Femur (tissue), 1 donor: ENCODE data around the gene ZNF579.
"Not testable (repeated sequence)": the region's sequence is repeated elsewhere in the genome, so short reads cannot be mapped to it uniquely, and the experiment has no call there.

Experiments used
- DNase-seq: peaks from one replicate; pipeline ENCODE4 v3.0.0-alpha.2; 2017

Gene ZNF579

DNA sequence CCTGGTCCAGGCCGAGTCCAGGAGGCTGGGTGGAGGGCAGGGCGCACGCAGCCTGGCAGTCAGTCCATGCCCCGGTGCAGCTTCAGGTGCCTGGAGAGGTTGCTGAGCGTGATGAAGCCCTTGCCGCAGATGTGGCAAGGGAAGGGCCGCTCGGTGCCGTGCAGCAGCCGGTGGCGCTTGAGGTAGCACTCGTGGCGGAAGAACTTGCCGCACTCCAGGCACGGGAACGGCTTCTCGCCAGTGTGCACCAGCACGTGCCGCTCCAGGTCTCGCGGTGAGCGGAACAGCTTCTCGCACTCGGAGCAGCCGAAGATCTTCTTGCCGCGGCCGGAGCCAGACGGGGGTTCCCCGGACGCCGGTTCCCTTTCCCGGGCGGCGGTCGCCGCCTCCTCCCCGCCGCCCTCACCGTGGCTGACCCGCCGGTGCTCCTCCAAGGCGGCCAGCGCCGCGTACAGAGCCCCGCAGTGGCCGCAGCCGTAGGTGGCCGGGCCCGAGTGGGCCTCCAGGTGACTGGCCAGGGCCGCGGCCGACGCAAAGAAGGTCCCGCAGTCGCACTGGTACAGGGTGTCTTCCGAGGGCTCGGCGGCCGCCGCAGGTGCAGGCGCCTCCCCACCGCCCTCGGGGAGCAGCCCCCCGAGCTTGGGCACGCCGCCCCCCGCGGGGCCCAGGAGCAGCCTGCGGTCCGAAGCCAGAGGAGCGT lies 11.9 kb upstream of the ZNF579 start:
- DNase-seq = no peak

DNA sequence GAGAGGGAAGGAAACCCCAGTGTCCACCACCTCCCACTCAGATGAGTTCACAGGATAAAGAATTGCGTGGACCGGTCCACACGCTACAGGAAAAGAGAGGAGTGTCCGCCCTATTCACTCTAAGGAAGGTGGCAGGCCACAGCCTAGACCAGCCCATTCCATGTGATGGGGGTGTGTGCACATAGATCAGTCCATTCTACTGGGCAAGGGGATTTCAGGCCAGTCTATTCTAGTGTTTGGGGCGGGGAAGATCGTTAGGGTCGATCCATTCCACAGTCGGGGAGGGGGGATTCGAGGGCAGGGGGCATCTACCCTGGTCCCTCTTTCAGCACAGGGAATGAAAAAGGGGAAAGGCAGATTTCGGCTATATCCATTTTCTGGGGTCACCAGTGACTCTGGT lies 10.9 kb upstream of the ZNF579 start:
- DNase-seq = no peak

DNA sequence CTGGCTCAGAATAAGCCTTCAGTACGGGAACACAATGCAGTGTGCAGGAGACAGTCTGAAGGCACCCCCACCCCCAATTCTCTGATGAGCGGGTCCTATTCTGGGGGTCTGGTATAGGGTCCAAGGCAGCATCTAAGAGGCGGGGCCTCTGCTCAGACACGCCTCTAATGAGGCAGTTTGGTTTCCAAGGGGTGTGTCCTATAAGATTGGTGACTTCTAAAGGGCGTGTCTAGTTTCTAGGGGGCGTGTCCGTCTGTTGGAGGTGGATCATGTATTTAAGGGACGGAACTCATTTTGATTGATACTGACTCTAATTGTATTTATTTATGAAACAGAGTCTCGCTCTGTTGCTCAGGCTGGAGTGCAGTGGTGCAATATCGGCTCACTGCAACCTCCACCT lies 10.0 kb upstream of the ZNF579 start:
- no peak for DNase-seq

DNA sequence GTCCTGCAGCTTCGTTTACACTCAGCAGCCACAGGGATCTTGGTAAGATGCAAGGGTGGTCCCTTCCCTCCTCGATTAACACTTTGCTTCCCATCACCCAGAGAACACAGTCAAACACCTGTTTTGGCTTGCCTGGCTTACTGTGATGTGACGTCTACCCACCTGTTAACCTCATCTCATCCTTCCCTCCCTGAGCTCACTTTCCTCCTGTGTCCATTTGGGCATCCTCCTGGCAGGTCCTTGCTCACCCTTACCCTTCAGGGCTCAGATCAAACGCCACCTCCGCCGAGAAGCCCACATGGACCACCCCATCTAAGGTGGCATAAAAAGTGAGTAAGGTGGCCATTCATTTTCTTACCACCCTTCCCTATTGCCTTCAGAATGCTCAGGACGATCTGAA lies 9.5 kb upstream of the ZNF579 start:
- no peak for DNase-seq

DNA sequence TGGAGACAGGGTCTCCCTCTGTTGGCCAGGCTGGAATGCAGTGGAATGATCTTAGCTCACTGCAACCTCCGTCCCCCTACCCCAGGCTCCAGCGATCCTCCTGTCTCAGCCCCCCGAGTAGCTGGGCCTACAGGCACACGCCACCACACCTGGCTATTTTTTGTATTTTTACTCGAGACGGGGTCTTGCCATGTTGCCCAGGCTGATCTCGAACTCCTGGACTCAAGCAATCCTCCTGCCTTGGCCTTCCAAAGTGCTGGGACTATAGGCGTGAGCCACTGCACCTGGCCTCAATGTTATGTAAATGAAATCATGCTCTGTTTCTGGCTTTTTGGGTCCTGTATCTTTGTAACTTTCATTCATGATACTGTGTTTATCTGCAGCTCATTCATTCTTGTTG lies 8.1 kb upstream of the ZNF579 start:
- DNase-seq = no peak

DNA sequence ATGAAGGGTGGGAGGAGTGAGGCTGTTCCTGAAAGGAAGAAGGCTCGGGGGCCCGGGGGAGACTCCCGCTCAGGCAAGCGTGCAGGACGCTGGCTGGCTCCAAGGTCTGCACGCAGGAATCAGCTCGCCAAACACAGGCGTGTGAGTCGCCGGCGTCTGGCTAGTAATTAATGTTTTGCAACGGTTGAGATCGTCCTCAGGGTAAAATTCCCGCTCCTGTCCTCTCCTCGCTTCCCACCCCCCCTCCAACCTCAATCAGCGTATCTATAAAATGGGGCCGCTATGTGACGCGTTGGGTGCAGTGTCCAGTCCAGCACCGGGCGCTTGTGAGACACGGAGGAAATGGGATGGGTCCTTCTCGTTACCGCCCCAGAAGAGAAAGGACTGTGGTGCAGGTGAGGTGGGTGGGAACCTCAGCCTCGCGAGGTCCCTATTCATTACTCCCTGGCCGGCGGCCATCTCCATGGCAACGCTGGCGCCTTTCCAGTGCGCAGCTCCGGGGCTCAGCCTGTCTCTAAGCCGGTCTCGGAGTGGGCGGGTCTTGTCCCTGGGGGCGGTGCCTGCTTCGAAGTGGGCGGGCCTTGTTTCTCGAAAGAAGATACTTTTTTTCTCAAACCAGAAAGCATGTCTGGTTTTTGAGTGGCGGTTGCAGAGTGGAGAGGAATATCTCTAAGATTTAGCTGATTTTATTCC lies 6.5 kb upstream of the ZNF579 start:
- peak; percentile 95 for DNase-seq

DNA sequence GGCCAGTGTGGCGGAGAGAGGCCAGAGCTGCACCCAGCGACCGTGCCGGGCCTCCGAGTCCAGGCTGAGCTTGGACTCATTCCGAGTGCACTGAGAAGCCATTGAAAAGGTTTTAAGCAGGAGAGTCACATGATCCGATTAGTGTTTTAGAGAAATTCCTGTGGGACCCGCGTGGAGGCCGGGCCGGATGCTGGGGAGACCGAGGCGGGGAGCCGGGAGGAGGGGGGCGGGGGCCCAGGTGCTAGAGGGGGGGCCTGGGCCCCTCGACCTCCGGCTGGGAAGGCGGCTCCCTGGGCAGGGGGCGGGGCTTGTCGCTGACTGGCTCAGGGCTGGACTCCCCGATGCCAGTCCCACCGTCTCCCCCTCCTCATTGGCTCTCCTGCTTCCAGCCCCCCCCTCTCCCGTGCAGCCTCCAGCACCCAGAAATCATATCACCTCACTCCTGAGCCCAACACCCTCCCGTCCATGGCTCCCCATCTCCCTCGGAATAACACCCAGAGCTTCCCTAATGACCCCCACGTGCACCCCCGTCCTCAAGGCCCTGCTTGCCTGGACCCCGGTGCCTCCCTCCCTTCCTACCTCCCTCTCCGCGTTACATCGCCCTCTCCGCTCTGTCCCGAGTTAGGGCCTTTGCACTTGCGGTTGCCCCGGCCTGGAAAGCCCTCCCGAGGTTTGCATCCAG lies 5.2 kb upstream of the ZNF579 start:
- peak; percentile 92 for DNase-seq

DNA sequence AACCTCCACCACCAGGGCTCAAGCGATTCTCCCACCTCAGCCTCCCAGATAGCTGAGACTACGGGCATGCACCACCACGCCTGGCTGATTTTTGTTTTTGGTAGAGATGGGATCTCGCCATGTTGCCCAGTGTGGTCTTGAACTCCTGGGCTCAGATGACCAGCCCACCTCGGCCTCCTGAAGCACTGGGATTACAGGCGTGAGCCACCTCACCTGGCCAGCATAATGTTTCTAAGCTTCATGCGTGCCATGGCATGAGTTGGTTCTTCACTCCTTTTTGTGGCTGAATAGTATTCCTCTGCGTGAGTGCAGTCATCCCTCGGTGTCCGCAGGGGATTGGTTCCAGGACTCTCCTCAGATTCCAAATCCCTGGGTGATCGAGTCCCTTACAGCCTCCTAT lies 4.2 kb upstream of the ZNF579 start:
- DNase-seq = no peak

DNA sequence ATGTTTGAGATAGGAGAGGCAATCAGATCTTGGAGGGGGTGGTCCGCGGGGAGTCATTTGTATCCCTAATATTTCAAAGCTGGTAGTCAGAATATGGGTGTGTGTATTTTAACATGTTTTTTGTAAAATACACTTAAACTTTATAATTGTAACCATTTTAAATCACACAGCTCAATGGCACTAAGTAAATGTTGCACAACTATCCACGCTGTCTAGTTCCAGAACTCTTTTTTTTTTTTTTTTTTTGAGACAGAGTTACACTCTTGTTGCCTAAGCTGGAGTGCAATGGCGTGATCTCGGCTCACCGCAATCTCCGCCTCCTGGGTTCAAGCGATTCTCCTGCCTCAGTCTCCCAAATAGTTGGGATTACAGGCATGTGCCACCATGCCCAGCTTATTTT lies 3.2 kb upstream of the ZNF579 start:
- DNase-seq = not testable (repeated sequence)

DNA sequence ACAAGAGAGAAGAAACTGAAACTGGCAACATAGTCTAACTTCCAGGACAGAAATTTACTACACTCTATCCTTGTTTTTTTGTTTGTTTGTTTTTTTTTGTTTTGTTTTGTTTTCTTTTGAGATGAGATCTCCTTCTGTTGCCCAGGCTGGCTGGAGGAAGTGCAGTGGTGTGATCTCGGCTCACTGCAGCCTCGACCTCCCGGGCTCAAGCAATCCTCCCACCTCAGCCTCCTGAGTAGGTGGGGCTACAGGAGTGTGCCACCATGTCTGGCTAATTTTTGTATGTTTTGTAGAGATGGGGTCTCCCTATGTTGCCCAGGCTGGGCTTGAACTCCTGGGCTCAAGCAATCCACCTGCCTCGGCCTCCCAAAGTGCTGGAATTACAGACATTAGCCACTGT lies 1.6 kb upstream of the ZNF579 start:
- DNase-seq = not testable (repeated sequence)

DNA sequence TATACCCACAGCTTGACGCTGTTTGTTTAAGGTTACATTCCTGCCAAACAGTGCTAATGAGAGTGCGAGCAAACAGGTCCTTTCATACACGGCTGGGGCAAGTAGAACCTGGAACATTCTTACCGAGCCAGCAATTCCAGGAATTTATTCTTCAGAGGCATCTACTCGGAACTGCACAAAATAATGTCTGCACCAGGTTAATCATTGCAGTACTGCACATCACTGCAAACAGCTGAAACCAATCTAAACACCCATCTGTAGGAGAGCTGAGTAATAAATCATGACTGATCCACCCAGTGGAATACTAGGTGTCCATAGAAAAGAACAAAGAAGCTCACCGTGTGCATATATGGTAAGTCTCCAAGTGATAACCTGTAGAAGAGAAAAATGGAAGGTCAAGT lies 1.2 kb upstream of the ZNF579 start:
- DNase-seq = no peak

DNA sequence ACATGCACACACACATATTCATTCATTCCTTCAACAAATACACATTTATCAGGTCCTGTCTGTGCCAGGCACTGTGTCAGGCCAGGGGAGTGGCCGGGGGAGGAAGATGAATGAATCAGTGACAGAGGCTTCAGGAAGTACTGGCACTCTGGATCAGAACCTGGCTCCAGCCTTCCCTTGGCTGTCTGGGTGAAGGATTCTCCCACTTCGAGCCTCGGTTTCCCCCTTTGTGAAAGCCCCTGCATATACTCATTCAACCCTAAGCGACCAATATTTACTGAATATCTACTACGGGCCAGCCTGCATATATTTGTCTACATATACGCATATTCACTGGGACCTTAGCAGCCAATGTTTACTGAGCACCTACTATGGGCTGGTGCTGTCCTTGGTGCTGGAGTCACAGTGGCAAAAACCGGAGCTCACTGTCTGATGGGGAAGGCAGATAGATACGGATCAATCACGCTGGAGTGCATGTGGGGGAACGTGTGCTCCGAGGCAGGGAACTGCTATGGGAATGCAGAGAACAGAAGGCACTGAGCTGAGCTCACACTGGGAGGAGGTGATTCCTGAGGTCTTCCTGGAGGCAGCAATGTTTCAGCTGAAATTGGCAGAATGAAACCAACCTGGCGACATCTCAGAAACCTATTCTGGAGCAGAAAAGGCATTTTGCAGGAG lies 636 bp upstream of the ZNF579 start:
- DNase-seq = no peak

DNA sequence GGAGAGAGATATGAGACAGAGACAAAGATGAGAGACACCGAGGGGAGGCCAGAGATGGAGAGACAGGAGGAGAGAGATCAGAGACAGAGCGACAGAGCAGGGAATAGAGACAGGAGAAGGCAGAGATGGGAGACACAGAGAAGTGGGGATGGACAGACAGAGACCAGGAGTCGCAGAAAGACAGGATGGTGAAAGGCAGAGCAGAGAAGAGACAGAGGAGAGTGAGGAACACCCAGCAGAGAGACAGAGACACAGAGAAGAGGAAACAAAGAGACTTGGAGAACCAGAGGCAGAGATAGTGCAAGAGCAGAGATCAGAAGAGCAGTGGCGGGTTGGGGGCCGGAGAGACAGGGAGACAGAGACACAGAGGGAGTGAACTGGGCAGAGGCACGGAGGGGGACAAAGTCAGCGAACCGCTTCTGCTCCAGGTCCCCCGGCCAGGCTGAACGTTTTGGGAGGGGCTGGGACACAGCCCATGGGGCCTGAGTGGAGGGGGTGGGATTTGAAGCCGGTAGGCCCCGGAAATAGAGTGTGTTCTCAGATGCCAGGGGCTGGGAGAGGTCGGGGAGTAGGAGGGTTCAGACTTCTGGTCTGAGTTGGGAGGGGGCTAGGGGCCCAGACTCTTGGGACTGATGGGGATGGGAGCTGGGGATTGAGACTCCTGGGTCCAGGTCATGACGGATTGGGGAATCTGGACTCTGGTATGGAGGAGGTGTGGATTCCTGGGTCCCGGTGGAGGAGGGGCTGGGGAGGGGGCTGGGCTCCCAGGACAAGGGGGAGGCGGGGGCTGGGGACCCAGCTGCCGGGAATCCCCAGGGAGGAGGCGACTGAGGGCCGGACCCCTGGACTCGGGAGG lies 654 bp downstream of the ZNF579 start:
- peak; percentile 69 for DNase-seq

DNA sequence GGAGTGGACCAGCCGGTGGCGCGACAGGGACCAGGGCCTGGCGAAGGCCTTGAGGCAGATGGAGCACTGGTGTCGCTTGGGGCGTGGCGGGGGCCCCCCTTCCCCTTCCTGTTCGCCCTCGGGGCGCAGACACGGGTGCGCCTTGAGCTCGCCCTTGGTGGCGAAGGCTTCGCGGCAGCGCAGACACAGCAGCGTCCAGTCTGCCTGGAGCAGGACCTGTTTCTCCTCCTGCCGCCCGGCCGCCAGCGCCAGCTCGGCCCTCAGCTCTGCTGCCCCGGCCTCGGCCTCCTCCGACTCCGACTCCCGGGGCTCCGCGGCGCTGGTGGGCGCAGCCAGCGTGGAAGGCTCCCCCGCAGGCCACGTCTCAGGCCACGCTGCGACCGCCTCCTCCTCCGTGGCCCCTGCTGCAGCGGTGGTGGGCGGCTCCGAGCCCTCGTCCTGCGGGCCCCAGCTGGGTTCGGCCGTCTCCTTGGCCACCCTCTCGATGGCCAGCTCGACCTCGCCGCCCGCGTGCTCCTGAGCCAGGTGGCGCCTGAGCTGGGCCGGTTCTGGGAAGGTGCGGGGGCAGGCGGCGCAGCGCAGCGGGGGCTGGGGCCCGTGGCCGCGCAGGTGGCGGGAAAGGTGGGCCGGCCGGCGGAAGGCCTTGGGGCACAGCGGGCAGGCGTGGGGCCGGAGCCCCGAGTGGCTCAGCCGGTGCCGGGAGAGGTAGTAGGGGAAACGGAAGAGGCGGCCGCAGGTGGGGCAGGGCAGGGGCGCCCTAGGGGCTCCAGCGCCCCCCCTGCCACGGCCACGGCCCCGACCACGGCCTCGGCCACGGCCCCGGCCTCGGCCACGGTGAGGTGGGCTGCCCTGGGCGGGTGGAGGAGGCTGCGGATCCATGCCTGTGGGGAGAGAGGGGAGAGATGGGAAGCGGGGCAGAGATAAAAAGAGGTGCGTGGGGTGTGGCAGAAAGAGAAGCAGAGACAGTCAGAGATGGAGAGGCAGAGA lies 1.6 kb downstream of the ZNF579 start:
- no peak for DNase-seq

DNA sequence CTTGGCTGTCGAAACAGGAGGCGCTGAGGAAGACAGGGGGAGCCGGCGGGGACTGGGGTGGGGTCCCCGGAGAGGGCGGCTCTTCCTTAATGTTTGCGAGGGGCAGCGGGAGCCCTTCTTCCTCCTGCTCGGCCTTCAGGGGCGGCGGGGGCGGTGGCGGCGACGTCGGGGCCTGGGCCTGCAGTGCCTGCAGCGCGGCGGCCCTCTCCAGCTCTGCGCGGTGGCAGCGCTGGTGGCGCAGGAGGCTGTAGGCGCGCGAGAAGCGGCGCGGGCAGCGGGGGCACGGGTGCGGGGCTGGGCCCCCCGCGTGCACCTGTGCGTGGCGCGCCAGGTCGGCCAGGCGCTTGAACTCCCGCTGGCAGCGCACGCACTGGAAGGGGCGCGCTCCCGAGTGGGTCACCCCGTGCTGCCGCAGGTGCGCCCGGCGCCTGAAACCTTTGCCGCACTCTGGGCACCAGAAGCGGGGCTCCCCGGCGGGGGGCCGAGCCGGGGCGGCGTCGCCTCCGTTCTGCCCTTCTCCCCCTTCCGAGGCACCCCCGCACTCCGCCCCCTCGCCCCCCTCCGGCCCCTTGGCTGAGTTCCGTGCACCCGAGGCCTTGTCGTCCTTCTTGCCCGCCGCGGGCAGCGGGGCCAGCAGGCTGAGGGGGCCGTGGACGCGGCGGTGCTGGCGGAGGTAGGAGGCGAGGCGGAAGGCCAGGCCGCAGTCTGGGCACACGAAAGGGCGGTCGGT lies 2.5 kb downstream of the ZNF579 start:
- DNase-seq = no peak

DNA sequence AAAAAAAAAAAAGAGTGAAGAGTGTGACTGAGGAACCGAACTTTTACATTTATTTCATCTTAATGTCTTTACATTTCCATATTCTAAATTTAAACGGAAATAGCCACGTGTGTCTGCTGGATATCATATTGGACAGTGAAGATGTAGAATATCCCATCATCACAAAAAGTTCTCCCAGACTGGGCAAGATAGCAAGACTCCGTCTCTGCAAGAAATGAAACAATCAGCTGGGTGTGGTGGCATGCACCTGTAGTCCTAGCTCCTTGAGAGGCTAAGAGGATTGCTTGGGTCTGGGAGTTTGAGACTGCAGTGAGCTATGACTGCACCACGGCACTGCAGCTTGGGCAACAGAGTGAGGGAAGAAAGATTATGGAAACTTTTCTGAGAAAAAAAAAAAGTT lies 3.9 kb downstream of the ZNF579 start:
- DNase-seq = no peak

DNA sequence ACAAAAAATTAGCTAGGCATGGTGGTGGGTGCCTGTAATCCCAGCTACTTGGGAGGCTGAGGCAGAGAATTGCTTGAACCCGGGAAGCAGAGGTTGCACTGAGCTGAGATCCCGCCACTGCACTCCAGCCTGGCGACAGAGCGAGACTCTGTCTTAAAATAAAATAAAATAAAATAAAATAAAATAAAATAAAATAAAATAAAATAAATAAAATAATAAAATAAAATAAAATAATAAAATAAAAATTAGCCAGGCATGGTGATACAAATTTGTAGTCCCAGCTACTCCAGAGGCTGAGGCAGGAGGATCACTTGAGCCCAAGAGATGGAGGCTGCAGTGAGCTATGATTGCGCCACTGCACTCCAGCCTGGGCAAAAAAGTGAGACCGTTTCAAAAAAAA lies 6.7 kb downstream of the ZNF579 start:
- not testable (repeated sequence) for DNase-seq

DNA sequence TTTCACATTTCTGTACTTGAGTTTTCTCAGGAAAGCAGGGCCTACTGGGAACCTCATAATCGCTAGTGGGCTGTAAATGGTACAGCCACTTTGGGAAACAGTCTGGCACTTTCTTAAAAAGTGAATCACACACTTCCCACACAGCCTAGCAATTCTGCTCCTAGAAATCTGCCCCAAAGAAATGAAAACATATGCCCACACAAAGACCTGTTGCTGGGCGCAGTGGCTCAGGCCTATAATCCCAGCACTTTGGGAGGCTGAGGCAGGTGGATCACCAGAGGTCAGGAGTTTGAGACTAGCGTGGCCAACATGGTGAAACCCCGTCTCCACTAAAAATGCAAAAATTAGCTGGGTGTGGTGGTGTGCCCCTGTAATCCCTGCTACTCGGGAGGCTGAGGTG lies 11.2 kb downstream of the ZNF579 start:
- not testable (repeated sequence) for DNase-seq

DNA sequence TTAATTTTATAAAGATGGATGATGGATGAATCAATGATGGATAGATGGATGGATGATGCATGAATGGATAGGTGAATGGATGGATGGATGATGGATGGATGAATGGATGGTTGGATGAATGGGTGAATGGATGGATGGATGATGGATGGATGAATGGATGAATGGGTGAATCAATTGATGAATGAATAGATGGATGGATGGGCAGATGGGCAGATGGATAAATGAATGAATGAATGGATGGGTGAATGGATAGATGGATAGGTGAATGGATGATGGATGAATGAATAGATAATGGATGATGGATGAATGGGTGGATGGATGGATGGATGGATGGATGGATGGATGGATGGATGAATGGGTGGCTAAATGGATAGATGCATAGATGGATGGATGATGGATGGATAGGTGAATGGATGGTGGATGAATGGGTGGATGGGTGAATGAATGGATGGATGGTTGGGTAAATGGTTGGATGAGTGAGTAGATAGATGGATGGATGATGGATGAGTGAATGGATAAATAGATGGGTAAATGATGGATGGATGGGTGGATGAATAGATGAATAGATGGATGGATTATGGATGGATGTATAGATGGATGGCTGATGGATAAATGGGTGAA lies 12.8 kb downstream of the ZNF579 start:
- DNase-seq = no peak

DNA sequence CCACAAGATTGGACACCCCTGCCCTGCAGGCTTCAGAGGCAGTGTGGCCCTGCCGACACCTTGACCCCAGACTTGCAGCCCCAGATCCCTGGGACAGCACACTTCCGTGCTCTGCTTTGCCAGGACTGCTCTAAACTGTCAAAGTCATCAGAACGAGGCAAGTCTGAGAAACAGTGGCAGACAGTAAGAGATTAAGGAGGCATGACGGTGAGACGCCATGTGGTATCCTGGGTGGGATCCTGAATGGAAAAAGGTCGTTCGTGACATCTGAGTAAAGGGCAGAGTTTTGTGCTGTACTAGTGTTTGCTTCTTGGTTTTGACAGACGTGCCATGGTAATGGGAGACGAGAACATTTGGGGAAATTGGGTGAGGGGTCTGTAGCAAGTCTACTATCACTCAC lies 13.8 kb downstream of the ZNF579 start:
- no peak for DNase-seq
